Left colon (tissue), 2 donors: ENCODE data around the gene SCN3A. TPM values are rescaled to one million over a fixed set of nuclear protein-coding genes. Genes with fewer than 3 reads are reported as not detected.

Source experiments
- ATAC-seq: fragments of 200-7000 bp; cut with Tn5 transposase; one replicate; pipeline ENCODE4 v1.9.1; 2020; ENCODE audit warnings: mild to moderate bottlenecking, moderate library complexity
- DNase-seq, 2 donors: peaks; one replicate each; pipeline ENCODE4 v3.0.0-alpha.2; 2020
- intact Hi-C, 2 donors: fragments of 100-400 bp; cut with DNase I in 1 of 2; cut with micrococcal nuclease in 1 of 2; formaldehyde crosslinking; loops; one replicate each; pipeline versions ENCODE4 v1.11.2 to v1.14.0; 2022; cut with DNase I, micrococcal nuclease
- total RNA-seq, 2 donors: library from RNA; stranded (reverse); fragmentation: NEBNext Ultra II Directional; extraction: Animal tissue kit (Norgen Biotek cat#: 25700); gene quantifications; one replicate each; pipeline ENCODE4 v1.2.1, GENCODE V29; 2021
- donor health status: DM: no; HTN: no; CAD: no.
- donor health status: DM: yes; HTN: yes; CAD: no.

The SCN3A gene
- total RNA-seq, 2 donors from 2014 or later = 0.43 to 1.4 TPM

DNA sequence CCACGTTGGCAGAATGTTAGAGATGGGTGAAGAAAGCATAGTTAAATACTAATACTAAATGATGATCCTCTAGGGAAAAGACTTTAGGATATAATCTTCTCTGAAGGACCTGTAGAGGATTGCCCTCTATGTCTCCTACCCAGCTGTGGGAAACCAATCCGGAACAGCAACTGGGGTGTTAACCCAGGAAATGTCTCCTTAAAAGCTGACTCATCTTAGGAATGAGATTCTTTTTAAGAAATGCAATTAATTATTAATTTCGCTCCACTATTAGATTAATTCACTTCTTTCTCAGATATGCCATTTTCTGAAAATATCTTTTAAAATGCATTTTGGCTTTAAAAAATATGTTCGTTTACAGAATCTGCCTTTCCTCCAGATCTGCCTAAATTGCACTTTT, 7.4 kb downstream of the SCN3A start:
- ATAC-seq (no peak), DNase-seq (no peak)
- intact Hi-C loops = no loop called here

DNA sequence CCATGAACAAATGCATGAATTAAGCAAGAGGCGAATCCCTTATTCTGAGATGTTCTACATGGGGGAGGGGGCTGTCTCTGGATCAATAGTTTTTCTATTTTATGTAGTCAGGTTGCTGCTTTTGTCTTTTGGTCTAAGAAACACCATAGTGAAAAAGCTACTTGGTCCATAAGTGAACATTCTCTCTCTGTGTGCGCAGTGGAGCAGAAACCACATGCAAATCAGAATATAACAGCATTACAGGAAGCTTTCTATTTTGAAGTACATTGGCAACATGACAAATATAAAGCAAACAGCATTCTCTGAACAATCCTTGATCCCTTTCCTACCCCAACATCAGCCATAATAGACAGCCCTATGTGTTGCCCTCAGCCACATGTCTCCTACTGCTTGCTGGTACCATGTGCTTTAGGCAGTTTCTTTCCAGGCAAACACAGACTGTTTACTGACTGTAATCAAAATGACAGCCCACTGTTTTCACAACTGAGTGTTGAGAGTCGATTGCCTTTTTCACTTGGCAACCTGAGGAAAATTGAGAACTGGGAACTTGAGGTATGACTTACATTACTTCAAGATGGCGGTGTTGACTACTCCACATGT, 10.6 kb downstream of the SCN3A start:
- DNase-seq (no peak), ATAC-seq (no peak)
- intact Hi-C loops = no loop called here

DNA sequence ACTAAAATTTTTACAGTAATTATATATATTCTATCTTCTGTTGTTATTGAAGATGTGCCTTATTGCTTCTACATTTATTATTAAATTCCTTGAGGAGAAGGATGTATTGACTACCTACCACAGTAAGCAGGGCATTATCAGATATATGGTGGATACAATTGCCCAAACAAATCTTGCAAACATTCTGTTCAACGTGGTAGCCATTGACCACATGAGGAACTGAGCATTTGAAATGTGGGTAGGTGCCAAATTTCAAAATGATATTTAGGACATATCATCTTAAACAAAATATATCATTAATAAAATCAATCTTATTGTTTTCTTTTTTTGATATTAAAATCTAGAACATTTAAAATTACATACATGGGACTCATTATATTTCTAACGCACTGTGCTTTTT, 11.1 kb downstream of the SCN3A start:
- DNase-seq = no peak
- intact Hi-C loops = no loop called here

DNA sequence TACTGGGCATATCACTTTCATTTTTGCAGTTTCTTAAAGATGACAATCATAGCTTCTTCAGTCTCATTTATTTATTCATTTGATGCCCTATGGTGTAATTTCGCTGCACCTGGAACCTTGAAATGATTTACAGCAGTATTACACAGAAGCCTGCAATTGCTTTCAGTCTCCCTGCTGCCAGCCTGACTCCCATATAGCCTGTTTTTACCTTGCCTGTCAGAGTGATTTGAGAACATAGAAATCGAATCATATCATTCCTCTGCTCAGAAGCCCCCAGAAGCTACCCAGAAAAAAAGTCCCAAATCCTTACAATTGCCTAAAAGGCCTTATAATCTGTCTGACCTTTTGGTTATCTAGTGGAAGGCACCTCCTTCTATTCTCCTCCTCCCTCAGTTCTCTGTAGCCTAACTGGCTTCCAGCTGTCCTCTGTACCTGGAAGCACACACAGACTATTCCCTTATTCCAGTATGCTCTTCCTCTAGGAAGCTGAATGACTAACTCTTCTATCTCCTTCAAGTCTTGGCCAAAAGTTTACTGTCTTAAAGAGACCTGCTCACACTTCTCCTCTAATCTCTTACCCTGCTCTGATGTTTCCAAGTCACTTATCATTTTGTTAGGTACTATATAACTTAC, 12.6 kb downstream of the SCN3A start:
- ATAC-seq (no peak), DNase-seq (no peak)
- intact Hi-C loops = no loop called here

More for the DNA sequence above, 11.1 kb downstream of the SCN3A start:
- ATAC-seq = no peak

DNA sequence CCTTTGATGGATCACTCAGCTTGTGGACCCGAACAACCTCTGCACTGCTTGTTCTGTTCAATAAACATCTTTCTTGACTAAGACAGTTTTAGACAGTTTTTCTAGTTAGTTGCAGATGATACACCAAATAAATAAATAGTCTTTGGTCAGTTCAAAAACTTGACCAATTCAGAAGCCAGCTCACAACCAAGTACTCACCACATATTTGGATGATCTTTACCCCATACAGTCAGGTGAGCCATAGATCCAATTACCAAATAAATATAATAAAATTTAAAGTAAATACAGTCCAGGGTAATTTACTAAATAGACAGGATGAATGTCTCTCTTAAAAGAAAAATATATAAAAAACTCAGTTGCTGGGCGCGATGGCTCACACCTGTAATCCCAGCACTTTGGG, 18.2 kb downstream of the SCN3A start:
- DNase-seq = no peak
- no peak for ATAC-seq
- intact Hi-C loops = no loop called here

DNA sequence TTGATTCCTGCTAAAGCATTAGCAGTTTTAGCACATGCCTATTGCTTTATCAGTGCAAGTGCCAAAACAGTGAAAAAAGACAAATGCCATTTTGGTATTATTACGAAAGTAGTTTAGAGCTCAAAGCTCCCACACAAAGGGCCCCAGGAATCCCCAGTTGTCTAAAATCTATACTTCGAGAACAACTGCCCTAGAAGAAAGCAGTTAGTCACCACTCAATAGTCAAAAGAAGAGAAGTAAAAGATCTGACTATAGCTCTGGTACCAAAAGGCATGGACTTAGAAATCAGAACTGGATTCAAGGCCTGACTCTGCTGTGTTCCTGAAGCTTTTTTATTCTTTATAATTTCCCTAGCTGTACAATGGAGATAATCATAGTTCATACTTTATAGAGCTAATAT, 21.8 kb downstream of the SCN3A start:
- no peak for ATAC-seq
- intact Hi-C loops = no loop called here

DNA sequence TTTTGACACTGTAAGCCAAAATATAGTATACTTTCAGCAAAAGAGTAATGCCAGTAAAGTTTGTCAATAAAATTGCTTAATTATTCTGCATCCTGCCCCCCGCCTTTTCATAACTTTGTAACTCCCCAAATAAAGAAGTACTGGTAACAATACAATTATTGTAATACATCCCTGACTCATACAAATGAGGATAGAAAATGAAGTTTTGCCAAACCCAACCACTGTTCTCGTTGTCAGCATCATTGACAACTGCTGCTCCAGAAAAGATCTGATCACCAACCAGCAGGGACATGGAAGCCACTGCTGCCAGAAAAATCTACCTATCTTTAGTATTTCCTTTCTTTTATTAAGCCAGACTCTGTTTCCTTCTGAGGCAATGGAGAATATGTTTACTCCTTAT, 27.1 kb downstream of the SCN3A start:
- DNase-seq (no peak), ATAC-seq (no peak)
- intact Hi-C loops = no loop called here

More for the DNA sequence above, 21.8 kb downstream of the SCN3A start:
- DNase-seq = no peak

DNA sequence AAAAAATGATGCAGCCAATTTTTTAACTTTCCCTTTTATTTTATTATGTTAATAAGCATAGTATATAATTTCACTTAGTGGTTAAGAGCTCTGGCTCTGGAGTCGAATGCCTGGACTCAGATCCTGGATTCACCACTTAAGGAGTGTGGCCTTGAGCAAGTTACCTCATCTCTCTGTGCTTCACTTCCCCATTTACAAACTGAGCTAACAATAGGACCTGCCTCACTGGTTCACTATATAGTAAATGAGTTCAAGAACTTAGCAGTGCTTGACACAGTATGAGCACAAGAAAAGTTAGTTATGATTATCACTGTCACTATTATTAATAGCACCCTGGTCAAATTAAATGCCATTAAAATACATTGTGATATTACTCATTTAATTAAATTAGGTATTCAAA, 30.6 kb downstream of the SCN3A start:
- DNase-seq = no peak
- ATAC-seq = no peak
- intact Hi-C loops = no loop called here

DNA sequence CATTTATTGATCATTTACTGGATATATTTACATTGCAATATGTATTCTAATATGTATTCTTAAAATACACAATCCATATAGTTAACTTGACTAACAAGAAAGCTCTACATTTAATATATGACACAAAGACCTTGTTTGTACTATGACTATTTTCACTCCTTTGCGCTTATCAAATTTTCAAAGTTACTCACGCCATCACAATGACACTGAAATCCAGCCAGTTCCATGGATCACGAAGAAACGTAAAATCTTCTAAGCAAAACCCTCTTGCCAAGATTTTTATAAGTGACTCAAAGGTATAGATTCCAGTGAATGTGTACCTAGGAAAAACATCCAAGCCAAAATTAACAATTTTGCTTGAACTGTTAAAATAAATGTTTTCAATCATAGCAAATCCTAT, 39.6 kb downstream of the SCN3A start:
- no peak for DNase-seq
- no peak for ATAC-seq
- intact Hi-C loops = no loop called here

DNA sequence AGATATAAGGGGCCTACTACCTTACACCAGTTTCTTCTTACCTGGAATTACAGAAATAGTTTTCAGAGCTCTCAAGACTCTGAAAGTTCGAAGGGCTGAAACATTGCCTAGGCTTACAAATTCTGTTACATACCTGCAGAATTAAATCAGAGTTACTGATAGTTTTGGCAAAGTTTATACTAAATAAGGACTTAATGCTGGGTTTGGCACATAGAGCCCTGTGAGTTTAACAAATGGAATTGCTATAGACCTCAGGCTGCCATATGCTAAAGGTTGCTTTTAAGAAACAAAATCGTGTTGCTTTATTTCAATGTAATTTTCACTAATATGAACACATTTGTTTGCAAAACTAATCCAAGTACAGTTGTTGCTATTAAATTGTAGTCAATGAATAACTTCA, 40.1 kb downstream of the SCN3A start:
- intact Hi-C loops = no loop called here
- no peak for ATAC-seq
- DNase-seq = no peak

DNA sequence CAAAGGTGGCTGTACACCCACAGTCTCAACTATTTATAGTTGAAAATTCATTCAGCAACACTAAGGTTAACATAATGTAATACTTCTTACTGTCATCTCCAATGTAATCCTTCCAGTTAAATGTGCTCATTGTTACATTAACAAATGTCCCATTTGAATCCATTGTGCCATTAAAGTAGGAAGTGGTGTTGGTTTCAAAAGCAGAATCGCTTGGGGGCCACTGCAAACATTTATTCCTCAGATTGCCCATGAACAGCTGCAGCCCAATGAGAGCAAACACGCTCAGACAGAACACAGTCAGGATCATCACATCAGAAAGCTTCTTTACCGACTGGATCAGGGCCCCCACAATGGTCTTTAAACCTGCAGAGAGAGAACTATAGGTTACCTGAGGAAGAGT, 41.4 kb downstream of the SCN3A start:
- ATAC-seq = no peak
- no peak for DNase-seq
- intact Hi-C loops = no loop called here

DNA sequence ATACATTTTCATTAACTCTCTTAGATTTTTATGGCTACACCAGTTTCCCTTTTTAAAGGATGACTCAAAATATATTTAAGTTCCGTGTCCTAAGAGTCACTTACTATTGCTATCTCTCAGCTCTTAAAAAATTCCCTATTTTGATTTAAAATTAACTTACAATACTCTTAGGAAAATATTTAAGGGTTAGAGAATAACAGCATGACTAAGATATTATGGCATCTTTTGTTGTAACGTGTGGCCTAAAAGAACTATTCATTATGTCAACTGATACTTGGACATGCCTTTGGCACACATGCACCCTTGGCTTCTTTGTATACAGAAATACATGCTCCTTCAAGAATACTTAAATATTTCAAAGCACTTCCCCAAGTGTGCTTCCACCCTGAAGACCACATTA, 42.3 kb downstream of the SCN3A start:
- no peak for DNase-seq
- intact Hi-C loops = no loop called here
- no peak for ATAC-seq

DNA sequence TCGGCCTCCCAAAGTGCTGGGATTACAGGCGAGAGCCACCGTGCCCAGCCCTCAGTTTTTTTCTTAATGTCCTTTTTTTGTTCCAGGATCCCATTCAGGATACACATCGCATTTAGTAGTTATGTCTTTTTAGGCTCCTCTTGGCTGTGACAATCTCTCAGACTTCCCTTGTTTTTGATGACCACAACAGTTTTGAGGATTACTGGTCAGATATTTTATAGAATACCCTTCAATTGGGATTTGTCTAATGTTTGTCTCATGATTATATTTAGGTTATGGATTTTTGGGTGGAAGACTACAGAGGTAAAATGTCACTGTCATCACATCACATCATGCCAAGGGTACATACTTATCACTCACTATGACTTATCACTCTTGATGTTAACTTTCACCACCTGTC, 46.7 kb downstream of the SCN3A start:
- DNase-seq = no peak
- no peak for ATAC-seq
- intact Hi-C loops = no loop called here

DNA sequence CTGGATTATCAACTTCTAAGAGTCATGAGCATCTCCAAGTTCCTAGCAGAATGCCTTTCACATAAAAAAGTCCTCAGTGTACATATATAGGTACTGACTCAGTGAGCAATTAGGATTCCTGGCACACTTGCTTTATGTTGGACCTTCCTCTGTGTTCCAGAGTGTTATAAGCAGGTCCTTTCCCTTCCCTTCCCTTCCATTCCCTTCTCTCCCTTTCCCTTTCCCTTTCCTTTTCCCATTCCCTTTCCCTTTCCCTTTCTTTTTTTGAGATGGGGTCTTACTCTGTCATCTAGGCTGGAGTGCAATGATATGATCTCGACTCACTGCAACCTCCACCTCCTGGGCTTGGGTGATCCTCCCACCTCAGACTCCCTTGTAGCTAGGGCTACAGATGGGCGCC, 48.7 kb downstream of the SCN3A start:
- DNase-seq (no peak), ATAC-seq (no peak)
- intact Hi-C loops = no loop called here

DNA sequence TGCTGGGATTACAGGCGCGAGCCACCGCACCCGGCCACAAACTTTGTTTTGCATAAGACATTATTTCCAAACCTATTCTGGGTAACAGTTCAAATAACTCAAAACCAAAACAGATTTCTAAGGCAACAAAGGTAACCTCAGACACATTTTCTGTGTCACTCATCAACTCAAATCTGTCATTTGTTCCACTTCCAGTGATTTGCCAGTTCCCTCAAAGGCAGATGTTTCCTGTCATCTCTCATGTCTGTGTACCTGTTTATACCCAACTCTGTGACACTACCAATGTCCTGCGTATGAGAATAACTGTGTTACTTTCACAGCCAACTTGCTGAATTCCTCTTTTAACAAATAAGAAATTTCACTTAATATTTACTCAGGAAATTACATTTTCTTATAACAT, 54.4 kb downstream of the SCN3A start:
- intact Hi-C loops = no loop called here
- ATAC-seq (no peak), DNase-seq (no peak)

DNA sequence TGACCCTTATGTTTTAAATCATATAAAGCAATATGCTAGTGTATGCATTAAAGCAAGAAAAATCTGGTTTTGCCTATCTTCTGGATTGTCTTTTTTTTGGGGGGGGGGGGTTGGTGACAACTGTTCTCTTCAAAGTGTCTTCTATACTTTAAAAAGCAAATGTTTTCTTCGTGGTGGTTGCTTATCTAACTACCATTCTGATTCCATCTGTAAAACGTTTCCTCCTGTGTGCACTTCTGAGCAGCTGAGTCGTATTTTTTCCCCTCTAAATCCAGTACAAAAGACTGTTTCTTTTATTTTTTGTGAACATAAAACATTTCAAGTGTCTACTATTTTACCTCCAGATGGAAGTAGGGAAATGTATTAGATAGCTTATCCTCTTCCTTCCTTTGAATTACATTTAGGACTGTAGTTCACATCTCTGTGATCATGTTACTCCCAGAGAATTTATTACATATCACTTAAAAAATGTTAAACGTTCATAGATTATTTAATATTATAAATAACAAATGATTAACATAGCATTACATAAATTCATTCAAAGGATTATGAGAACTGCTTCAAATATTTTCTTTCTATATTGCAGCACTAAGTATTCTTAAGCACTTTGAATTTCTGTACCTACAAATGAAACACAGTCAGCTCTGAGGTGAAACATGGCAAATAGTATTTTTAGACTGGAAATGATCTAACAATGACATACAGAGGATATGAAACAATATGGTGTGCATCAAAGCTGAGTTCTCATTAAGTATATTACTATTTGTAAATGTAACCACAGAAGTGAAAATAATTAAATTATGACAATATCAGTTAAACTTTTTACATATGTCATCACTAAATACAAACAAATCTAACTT, 56.4 kb downstream of the SCN3A start:
- ATAC-seq (no peak), DNase-seq (no peak)
- intact Hi-C loops = no loop called here

DNA sequence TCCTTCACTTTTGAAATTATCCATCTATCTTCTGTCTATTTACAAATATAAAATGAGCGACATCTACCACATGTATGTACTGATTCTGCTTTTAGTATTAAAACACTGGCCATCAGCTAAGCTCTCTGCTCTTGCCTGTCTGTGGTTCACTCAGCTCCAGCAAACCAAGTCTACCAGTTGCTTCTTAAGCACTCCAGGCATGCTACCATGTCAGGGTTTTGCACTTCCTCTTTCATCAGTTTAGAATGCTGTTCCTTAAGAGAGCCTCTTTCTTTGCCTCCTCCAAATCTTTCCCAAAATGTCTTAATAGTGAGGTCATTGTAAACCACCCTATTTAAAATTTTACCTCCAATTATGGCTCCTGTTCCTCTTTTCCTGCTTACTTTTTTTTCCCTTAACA, 59.5 kb downstream of the SCN3A start:
- no peak for DNase-seq
- intact Hi-C loops = no loop called here

DNA sequence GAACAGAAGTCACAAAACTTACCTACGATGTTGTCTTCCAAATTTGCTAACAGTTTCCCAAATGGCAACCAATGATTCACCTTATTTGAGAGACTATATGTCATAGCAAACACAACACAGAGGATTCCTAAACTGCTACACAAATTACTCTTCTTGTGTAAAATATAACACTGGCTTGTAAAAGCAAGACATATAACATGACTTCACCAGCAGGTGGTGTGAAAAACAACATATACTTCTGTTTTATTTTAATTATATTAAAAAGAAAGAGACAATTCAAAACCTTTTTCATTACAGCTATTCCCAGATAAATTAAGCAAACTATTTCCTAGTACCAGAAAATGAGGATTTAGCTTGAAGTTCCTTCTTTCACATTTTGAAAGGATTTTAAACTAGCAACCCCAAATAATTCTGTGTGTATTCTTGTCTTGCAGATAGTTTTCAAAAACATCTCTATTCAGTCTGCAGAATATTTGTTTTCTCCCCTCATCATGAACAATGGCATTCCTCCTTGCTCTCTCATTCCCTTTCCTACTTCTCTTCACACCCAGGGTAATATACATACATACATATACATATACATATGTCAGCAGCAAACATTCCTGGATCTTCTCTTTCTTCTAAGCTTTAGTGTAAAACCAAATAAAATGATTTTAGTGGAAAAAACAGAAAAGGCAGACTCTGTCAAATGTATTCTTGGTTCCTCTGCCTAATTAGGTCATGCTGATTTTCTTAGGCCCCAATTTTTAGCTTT, 62.1 kb downstream of the SCN3A start:
- DNase-seq (no peak), ATAC-seq (no peak)
- intact Hi-C loops = no loop called here

More for the DNA sequence above, 59.5 kb downstream of the SCN3A start:
- no peak for ATAC-seq

DNA sequence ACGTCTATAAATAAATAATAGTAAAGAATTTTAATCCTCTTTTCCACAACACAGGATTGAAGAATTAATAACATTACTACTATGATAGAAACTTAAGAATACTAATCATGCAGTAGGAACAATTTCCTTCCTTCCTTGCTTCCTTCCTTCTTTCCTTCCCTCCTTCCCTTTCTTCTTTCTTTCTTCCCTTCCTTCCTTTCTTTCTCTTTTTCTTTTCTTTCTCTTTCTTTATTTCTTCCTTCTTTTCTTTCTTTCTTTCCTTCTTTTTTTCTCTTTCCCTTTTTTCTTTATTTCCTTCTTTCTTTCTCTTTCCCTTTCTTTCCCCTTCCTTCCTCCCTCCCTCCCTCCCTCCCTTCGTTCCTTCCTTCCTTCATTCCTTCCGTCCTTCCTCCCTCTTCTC, 77.6 kb downstream of the SCN3A start:
- DNase-seq (no peak), ATAC-seq (no peak)
- intact Hi-C loops = no loop called here

DNA sequence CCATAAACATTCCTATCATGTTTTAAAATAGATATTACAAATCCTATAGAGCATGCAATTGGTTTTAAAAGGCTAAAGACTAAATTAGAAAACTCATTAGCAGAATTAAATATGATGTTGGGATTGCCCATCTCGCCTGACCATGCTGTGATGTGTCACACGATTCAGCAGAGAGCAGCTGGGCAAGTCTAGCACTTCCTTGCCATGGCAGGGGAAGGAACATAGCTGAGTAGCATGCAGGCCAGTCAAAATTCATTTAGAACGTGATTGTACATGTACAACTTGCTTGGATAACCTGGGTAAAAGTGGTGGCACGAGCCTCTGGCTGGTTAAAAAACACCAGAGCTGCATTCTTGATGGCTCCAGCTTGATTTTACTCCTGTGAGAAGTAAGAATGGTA, 81.3 kb downstream of the SCN3A start:
- DNase-seq (no peak), ATAC-seq (no peak)
- intact Hi-C loops = no loop called here
